H54 (cell line): Measurements from ENCODE around the gene GADD45A.

Source experiments
- DNase-seq: peaks from one replicate; pipeline ENCODE4 v3.0.0; 2011; ENCODE audit warnings: low spot score, mixed read lengths; ENCODE audit not compliant: insufficient read length
- FAIRE-seq: peaks from 3 replicates; lab custom pipeline; 2011; peaks lifted over from hg19 to GRCh38; lab: Jason Lieb, UNC
- POLR2A ChIP-seq: IDR thresholded peaks from 2 replicates; pipeline ENCODE4 v1.6.1; 2011; ENCODE audit warnings: low read depth, mild to moderate bottlenecking, low read length

GADD45A gene, protein sequence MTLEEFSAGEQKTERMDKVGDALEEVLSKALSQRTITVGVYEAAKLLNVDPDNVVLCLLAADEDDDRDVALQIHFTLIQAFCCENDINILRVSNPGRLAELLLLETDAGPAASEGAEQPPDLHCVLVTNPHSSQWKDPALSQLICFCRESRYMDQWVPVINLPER

GRCh38 chr1:67685067-67685557 is at the start of gene GADD45A:
GADD45A (plus strand) TSS chr1:67685201; CDS start chr1:67685495, 294 bp downstream.
- peak; percentile 76 for DNase-seq
- TF ChIP-seq POLR2A, result peak; percentile 100
- FAIRE-seq, result peak; percentile 78

- no peak for TF ChIP-seq POLR2A
- DNase-seq (no peak), FAIRE-seq (no peak)
These were observed 48.9 kb upstream of the GADD45A start for GRCh38 chr1:67636146-67636545.

DNA sequence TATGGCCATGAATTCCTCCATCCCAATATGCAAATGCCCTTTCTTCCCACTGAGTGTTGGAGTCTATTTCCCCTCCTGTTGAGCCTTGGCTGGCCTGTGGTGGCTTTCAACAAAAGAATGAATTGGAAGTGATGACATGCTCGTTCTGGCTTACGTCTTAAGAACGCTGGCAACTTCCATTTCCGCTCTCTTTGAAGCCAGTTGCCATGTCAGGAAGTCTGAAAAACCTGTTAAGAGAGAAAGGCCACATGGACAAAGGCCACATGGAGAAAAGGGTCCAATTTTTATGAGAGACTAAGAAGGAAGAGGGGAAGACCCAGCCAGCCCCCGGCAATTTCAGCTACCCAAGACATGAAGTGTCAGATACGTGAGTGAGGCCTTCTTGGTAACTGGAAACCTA is 45.6 kb upstream of the GADD45A start:
- no peak for TF ChIP-seq POLR2A
- no peak for FAIRE-seq
- DNase-seq, result no peak

GRCh38 chr1:67642629-67643028 is 42.4 kb upstream of the GADD45A start:
- FAIRE-seq (no peak), DNase-seq (no peak)
- no peak for TF ChIP-seq POLR2A

DNA sequence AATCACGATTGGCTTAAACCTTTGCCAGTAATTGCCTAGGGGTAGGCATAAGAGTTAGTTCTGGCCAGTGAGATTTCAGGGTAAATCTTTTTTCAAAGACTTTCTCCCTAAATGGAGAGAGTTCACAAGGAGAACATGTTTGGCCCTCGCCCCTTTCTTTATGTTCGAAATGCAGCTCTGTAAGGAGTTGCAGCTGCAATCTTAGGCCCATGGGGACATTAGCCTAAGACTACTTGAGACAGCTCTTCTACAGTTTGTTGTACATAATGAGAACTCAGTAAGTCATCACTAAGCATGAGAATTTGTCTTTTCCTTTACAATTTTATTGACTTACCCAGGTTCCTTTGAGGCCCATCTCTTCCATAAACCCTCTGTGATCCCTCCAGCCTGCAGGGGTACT is 40.4 kb upstream of the GADD45A start:
- TF ChIP-seq POLR2A, result no peak
- FAIRE-seq, result no peak
- DNase-seq, result no peak

- no peak for TF ChIP-seq POLR2A
- DNase-seq (no peak), FAIRE-seq (no peak)
These were observed 39.4 kb upstream of the GADD45A start for GRCh38 chr1:67645495-67646144.

DNA sequence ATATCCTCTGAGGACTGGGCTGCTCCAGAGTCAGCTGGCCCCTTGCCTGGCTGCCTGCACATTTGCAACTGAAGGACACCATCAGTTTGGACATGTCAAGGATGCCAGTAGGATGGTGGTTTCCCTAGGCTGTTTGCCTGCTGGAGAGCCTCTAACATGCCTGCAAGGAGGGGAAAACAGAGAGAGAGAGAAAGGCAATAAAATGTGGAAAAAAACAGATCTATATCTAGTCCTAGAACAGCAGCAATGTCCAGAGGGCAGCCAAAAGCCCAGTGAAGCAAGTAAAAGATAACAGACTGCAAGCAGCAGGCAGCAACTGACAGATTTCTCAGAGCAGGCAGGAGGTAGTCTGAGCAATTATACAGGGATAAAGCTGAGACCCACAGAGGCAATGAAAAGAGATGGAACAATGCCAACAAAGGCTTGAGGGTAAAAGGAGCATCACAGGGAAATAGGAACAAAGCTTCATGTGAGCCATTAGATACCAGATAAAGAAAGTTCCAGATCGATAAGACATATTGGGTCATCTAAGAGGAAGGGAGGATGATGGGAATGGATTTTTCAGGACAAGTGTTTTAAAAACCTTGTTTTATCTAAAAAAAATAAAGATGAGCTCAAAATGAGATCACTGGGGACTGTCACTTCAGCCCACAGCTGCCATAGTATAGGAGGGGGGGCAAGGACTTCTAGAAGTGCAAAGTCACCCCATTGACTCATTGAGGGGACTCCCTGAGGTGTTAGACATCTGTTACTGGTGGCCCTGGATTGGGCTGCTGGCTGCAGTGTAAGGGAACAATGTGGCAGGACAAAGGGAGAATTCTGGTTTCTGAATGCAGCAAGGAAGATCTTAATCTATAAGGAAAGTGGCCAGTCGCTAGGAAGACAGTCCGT is 38.6 kb upstream of the GADD45A start:
- no peak for DNase-seq
- TF ChIP-seq POLR2A, result no peak
- FAIRE-seq, result no peak

DNA sequence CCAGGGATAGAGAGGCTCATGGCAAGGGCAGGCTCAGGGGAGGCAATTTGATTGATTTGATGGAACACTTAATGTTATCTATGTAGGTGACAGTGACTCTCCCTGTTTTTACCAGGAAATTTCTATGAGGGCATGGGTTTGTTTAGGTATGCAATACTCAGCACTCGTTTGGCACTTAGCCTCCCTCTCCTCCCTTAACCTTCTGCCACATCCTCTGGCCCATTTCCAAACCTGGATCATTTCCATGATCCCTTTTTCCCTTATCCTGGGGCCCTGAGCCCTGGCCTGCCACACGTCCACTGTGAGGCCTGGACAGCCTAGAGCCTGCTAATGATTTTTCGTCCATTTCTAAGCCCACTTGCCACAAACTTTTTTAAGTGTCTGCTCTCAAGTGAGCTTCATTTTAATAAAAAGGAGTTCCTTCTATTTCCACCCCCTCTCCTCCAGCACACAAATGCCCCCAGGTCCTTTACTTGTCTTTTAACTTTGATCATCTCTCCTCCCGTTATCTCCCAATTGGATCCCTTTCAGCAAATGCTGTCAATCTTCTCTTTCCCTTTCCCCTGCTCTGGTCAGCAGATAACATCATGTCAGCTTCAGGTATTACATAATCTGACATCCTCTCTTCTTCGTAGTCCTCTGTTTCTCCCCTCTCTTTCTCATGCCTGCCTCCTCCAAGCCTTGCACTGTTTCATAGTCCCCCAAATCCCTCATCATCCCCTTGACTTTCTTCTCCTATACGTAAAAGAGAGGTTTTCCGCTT is 37.8 kb upstream of the GADD45A start:
- TF ChIP-seq POLR2A, result no peak
- DNase-seq (no peak), FAIRE-seq (peak; percentile 68)

- TF ChIP-seq POLR2A, result no peak
- no peak for FAIRE-seq
- DNase-seq, result no peak
These were observed 37.1 kb upstream of the GADD45A start for GRCh38 chr1:67647814-67648358.

DNA sequence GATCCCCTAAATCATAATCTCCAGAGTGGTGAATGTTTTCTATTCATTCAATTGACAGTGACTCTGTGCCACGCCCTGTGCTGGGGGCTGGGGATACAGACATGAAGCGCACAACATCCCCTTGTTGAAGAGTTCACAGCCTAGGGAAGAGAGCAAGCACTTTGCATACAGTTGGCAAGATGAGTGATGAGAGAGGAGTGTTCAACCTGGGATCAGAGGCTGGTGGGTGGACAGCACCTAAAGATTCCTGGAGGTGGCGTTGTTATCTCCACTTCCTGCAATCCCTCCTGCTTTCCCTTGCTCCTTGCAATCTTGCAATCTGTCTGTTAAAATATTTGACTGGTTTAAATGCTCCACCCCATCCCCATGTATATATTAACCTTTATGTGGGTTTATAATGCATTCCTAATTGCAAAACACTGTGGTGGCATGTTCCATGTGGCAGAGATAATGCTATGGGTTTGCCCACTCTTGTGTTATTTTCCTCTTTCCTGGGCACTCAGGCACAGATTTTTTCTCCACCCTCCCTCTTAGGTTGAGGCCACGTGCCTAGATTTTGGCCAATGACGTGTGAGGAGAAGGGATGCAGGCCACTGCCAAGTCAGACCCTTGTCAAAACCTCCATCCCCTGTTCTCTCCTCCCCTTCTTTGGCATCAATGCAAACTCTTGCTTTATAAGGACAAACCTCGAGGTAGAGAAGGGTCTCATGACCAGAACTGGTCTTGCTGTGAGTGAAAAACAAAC is 36.2 kb upstream of the GADD45A start:
- DNase-seq (no peak), FAIRE-seq (no peak)
- TF ChIP-seq POLR2A, result no peak

DNA sequence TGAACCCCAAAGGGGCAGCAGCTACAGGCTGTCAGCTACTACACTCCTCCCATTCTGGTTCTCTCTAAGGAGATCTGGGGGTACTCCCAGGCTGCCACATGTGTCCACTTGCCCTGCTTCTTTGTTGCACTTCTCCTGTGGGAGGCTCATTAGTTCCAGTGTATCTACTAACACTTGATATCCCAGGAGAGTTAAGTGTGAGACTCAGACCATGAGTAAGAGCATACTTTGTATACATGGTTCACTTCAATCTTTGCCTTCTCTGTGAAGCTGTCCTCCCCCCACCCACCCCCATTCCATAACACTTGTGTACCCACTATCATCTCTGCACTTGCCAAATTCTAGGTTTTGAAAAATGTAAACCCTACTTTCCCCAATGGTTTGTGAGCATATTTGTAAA is 34.9 kb upstream of the GADD45A start:
- DNase-seq (no peak), FAIRE-seq (no peak)
- no peak for TF ChIP-seq POLR2A

- no peak for TF ChIP-seq POLR2A
- DNase-seq, result no peak
- FAIRE-seq, result no peak
These were observed 34.0 kb upstream of the GADD45A start for GRCh38 chr1:67651031-67651430.
